Endothelial cell of umbilical vein (primary cell): ENCODE data around the gene CERK. TPM values are rescaled to one million over a fixed set of nuclear protein-coding genes. Genes with fewer than 3 reads are reported as not detected.

Source experiments
- Bru-seq: library from RNA; stranded (reverse); fragments of 400-500 nt; gene quantifications from one replicate; lab custom pipeline; 2021; lab: Mats Ljungman, UMichigan
- BruChase-seq, 2 experiments: library from RNA; stranded (reverse); fragments of 400-500 nt; gene quantifications; one replicate each; lab custom pipeline; 2021; lab: Mats Ljungman, UMichigan
- BruUV-seq: library from RNA; stranded (reverse); fragments of 400-500 nt; replicated peaks from 2 replicates; lab custom pipeline; 2021; lab: Mats Ljungman, UMichigan
- CTCF ChIA-PET: fragments of 300-600, 350-600 bp; sonication (Branson Sonifier 250); formaldehyde crosslinking; loops from one replicate; lab custom pipeline; 2021; ENCODE audit warnings: antibody characterized with exemption, inconsistent platforms; lab: Charles Lee
- POLR2A ChIA-PET: fragments of 300-600, 350-600 bp; sonication (Branson Sonifier 250); formaldehyde crosslinking; loops from one replicate; lab custom pipeline; 2021; ENCODE audit warnings: antibody characterized with exemption, inconsistent platforms; lab: Charles Lee
- DNase-seq: peaks from one replicate; pipeline ENCODE4 v3.0.0-alpha.2; 2011; ENCODE audit warnings: low read depth, low spot score
- FAIRE-seq: peaks from 2 replicates; lab custom pipeline; 2011; peaks lifted over from hg19 to GRCh38; lab: Jason Lieb, UNC
- H2AFZ ChIP-seq: 2 replicates; pipeline ENCODE4 v1.6.0; 2012; ENCODE audit warnings: low read depth, low read length, control low read depth, inconsistent platforms
- H3K27ac ChIP-seq: 2 replicates; pipeline ENCODE4 v1.5.1; 2011; ENCODE audit warnings: low read depth, mild to moderate bottlenecking, control low read depth, low read length, moderate library complexity; ENCODE audit not compliant: insufficient read depth
- H3K27me3 ChIP-seq, 2 experiments: 2 replicates each; pipeline versions ENCODE4 v1.6.0 to v1.6.1; 2011; ENCODE audit warnings: low read length in 2 of 2, mixed read lengths in 1 of 2; ENCODE audit not compliant: control insufficient read depth in 2 of 2, insufficient read depth in 2 of 2
- H3K36me3 ChIP-seq, 2 experiments: 2 replicates in 1 of 2; 3 replicates in 1 of 2; pipeline ENCODE4 v1.5.1; 2011; ENCODE audit warnings: low read length in 2 of 2, mild to moderate bottlenecking in 1 of 2, moderate library complexity in 1 of 2; ENCODE audit not compliant: control insufficient read depth in 2 of 2, insufficient read depth in 2 of 2; ENCODE audit errors: extremely low read depth in 1 of 2
- H3K4me1 ChIP-seq: 3 replicates; pipeline ENCODE4 v1.5.1; 2011; ENCODE audit warnings: mild to moderate bottlenecking, low read length; ENCODE audit not compliant: control insufficient read depth, insufficient read depth; ENCODE audit errors: extremely low read depth
- H3K4me2 ChIP-seq: 2 replicates; pipeline ENCODE4 v1.6.1; 2011; ENCODE audit warnings: low read length, control low read depth, mixed read lengths; ENCODE audit not compliant: insufficient read depth
- H3K4me3 ChIP-seq, 3 experiments: fragments of 200-600 bp in 1 of 3; sonication (generic), shearing (Covaris generic) in 1 of 3; replicated peaks in 1 of 3; 2 replicates each; pipeline ENCODE4 v1.5.1; 2011 to 2016; ENCODE audit warnings: control low read depth in 3 of 3, low read length in 3 of 3, mild to moderate bottlenecking in 2 of 3, inconsistent platforms in 1 of 3, low read depth in 1 of 3, moderate library complexity in 1 of 3; ENCODE audit not compliant: insufficient read depth in 1 of 3
- H3K79me2 ChIP-seq: 2 replicates; pipeline ENCODE4 v1.6.0; 2012; ENCODE audit warnings: low read length, inconsistent platforms; ENCODE audit not compliant: control insufficient read depth, insufficient read depth
- H3K9ac ChIP-seq: replicated peaks from 2 replicates; pipeline ENCODE3; 2011; ENCODE audit warnings: low read length, control low read depth; ENCODE audit not compliant: insufficient read depth; ENCODE audit errors: extremely low read depth
- H3K9me1 ChIP-seq: replicated peaks from 3 replicates; pipeline ENCODE4 v1.6.0; 2011; ENCODE audit warnings: mild to moderate bottlenecking, low read length; ENCODE audit not compliant: control insufficient read depth, insufficient read depth; ENCODE audit errors: extremely low read depth
- H3K9me3 ChIP-seq: replicated peaks from 2 replicates; pipeline ENCODE4 v1.5.1; 2012; ENCODE audit warnings: low read length, inconsistent platforms; ENCODE audit not compliant: control insufficient read depth, insufficient read depth
- H4K20me1 ChIP-seq: replicated peaks from 2 replicates; pipeline ENCODE3; 2011; ENCODE audit warnings: mild to moderate bottlenecking, low read length; ENCODE audit not compliant: control insufficient read depth, insufficient read depth; ENCODE audit errors: extremely low read depth
- EZH2 ChIP-seq: IDR thresholded peaks from 2 replicates; pipeline ENCODE4 v1.6.1; 2012; ENCODE audit warnings: borderline replicate concordance, low read depth, mild to moderate bottlenecking, moderate library complexity, low read length, inconsistent platforms; ENCODE audit not compliant: severe bottlenecking
- POLR2A ChIP-seq: IDR thresholded peaks from 2 replicates; pipeline ENCODE4 v1.6.1; 2012; ENCODE audit warnings: low read depth, mild to moderate bottlenecking, control low read depth, low read length
- POLR2AphosphoS5 ChIP-seq: IDR thresholded peaks from 2 replicates; pipeline ENCODE4 v1.6.1; 2012; ENCODE audit warnings: low read depth, mild to moderate bottlenecking, control low read depth, low read length, moderate library complexity; ENCODE audit not compliant: insufficient read depth
- dilution Hi-C: fragments of 300-500 bp; cut with MboI; formaldehyde crosslinking; loops from one replicate; pipeline ENCODE4 v1.15.0; 2019; ENCODE audit warnings: low sequenced_read_pairs; ENCODE audit not compliant: extremely low pct_ligation_motif_present
- intact Hi-C: fragments of 100-400 bp; cut with micrococcal nuclease; formaldehyde crosslinking; loops from one replicate; pipeline ENCODE4 v1.10.0; 2022
- long read RNA-seq: library from polyadenylated mRNA; stranded (forward); transcript quantifications from one replicate; pipeline ENCODE4 v2.0.0, GENCODE V29; 2021
- polyA minus RNA-seq, 3 experiments: library from RNA; depleted of rRNA, polyadenylated mRNA; stranded (reverse); fragments of >200 nt; gene quantifications; 1 replicate in 1 of 3; 2 replicates in 2 of 3; pipeline ENCODE4 v1.2.3, GENCODE V29; 2011
- polyA plus RNA-seq, 4 experiments: library from polyadenylated mRNA; depleted of rRNA in 3 of 4; stranded (reverse) in 3 of 4; unstranded in 1 of 4; fragments of >200 nt; gene quantifications; 2 replicates each; pipeline versions ENCODE4 v1.2.1 to v1.2.3, GENCODE V29; 2011 to 2012; ENCODE audit warnings: missing spikeins in 1 of 4
- total RNA-seq: library from RNA; stranded (reverse); gene quantifications from 2 replicates; pipeline ENCODE4 v1.2.3, GENCODE V29; 2021

CERK gene, protein sequence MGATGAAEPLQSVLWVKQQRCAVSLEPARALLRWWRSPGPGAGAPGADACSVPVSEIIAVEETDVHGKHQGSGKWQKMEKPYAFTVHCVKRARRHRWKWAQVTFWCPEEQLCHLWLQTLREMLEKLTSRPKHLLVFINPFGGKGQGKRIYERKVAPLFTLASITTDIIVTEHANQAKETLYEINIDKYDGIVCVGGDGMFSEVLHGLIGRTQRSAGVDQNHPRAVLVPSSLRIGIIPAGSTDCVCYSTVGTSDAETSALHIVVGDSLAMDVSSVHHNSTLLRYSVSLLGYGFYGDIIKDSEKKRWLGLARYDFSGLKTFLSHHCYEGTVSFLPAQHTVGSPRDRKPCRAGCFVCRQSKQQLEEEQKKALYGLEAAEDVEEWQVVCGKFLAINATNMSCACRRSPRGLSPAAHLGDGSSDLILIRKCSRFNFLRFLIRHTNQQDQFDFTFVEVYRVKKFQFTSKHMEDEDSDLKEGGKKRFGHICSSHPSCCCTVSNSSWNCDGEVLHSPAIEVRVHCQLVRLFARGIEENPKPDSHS
- 88.0 and 104 TPM in 2 replicates for total RNA-seq
- 44.1 and 61.1 TPM in 2 replicates for polyA plus RNA-seq
- polyA plus RNA-seq (2011; cell fraction: cytosol; rRNA removed) = 50.7 and 54.4 TPM in 2 replicates
- polyA plus RNA-seq (2011; cell fraction: nucleus; rRNA removed) = 68.9 and 69.2 TPM in 2 replicates
- 59.7 and 68.3 TPM in 2 replicates for polyA plus RNA-seq (2012)
- polyA minus RNA-seq = 115 and 119 TPM in 2 replicates
- polyA minus RNA-seq (2011; cell fraction: cytosol; rRNA and poly(A)+ RNA removed) = 11.3 TPM
- 51.1 and 53.1 TPM in 2 replicates for polyA minus RNA-seq (2011; cell fraction: nucleus; rRNA and poly(A)+ RNA removed)
- percentile 86 among the genes with signal in this experiment for Bru-seq, nascent RNA
- percentile 94 among the genes with signal in this experiment for BruChase-seq, experiment 1, labeled RNA remaining after a 6-hour chase
- percentile 95 among the genes with signal in this experiment for BruChase-seq, experiment 2, labeled RNA remaining after a 2-hour chase
- long read RNA-seq, full-length matches to known transcripts = 119 of 172 reads
- long read RNA-seq, partial matches to known transcripts = 11 of 172 reads
- long read RNA-seq, other reads (novel, unspliced or antisense) = 42 of 172 reads

DNA sequence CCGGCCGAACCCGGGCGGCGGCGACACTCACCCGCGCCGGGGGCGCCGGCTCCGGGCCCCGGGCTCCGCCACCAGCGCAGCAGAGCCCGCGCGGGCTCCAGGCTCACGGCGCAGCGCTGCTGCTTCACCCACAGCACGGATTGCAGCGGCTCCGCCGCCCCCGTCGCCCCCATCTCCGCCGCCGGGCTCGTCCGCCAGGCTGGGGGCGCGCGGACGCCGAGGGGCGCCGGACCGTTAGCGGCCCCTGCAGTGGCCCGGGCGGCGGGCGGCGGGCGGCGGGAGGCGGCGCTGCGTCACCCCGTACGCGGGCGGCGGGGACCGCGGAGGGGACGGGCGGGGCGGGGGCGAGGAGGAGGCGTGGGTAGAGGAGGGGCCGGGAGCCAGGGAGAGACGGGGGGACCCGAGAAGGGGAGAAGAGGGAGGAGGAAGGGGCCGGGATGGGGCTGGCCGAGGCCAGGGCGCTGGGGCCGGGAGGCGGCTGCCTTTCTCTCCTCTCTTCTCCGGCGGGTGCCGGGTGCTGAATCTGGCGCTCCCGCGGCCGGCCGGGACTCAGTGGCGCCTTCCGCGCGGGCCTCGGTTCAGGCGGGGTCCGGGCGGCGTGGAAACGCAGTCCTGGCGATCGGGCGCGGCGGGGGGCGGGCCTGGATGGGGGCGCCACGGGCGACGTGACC, at the start of gene CERK:
Gene CERK, minus strand, starts transcription at position 277 of the 671 bp plus-strand sequence. Its CDS starts 104 bp downstream, at position 173.
- H3K4me3 ChIP-seq = peak within 1 kb of the TSS; percentile 60 to 97 (median 75)
- H2AFZ ChIP-seq = peak within 1 kb of the TSS; percentile 45
- peaks cover 52% of the 10 kb centered on the region for H3K79me2 ChIP-seq
- H3K9me3 ChIP-seq = no peaks in the 10 kb centered on the region
- no peaks in the 10 kb centered on the region for H3K27me3 ChIP-seq
- POLR2A ChIA-PET = no interaction called here
- no peaks in the 10 kb centered on the region for H3K9me1 ChIP-seq
- H3K27ac ChIP-seq = peak within 1 kb of the TSS; percentile 90
- CTCF ChIA-PET = interaction anchor here (0.8 to 4.3 kb wide), 7 partner anchors 13 to 66 kb away, joined by 3 to 40 read pairs (median 3); partner anchors contain the start of gene TBC1D22A
- TF ChIP-seq EZH2 = no peak
- TF ChIP-seq POLR2A = peak; percentile 69
- peak; percentile 10 for TF ChIP-seq POLR2AphosphoS5
- no peaks in the 10 kb centered on the region for H3K36me3 ChIP-seq
- no peaks in the 10 kb centered on the region for H4K20me1 ChIP-seq
- peak; percentile 73 for DNase-seq
- peak within 1 kb of the TSS; percentile 94 for H3K9ac ChIP-seq
- dilution Hi-C loops (no loop called here), intact Hi-C loops (loop anchor here (1.0 to 2.0 kb wide), 2 partner anchors 11 to 61 kb away; no protein-coding TSS in a partner anchor)
- BruUV-seq = no TSS peak
- peak within 1 kb of the TSS; percentile 91 for H3K4me2 ChIP-seq
- FAIRE-seq = peak; percentile 75
- peaks cover 39% of the 10 kb centered on the region for H3K4me1 ChIP-seq
